ENCODE results near the gene TSPAN9. TPM values are rescaled to one million over a fixed set of nuclear protein-coding genes. Genes with fewer than 3 reads are reported as not detected.

The TSPAN9 gene
- total RNA-seq, 1 donor from 2014 or later, result 20.5 TPM

DNA sequence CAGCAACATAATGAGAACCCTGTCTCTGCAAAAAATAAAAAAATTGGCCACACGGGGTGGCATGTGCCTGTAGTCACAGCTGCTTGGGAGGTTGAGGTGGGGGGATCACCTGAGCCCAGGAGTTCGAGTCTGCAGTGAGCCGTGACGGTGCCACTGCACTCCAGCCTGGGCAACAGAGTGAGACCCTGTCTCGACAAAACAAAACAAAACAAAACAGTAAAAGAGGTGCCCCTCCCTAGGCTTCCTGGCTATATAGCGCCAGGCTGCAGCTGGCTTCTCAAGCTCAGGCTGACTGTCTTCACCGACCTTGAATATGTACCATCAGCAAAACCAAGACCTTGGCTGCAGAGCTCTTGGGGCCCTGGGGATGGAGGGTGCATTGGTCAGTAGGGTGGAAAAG is 29.4 kb downstream of the TSPAN9 start:
- TF ChIP-seq, protein P1, sequence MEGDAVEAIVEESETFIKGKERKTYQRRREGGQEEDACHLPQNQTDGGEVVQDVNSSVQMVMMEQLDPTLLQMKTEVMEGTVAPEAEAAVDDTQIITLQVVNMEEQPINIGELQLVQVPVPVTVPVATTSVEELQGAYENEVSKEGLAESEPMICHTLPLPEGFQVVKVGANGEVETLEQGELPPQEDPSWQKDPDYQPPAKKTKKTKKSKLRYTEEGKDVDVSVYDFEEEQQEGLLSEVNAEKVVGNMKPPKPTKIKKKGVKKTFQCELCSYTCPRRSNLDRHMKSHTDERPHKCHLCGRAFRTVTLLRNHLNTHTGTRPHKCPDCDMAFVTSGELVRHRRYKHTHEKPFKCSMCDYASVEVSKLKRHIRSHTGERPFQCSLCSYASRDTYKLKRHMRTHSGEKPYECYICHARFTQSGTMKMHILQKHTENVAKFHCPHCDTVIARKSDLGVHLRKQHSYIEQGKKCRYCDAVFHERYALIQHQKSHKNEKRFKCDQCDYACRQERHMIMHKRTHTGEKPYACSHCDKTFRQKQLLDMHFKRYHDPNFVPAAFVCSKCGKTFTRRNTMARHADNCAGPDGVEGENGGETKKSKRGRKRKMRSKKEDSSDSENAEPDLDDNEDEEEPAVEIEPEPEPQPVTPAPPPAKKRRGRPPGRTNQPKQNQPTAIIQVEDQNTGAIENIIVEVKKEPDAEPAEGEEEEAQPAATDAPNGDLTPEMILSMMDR (conservative IDR thresholded peaks at IDR 0.05; ENCODE audit: low read depth, low read length), result no peak
- no peak overlapping the region for H3K4me3 ChIP-seq (ENCODE audit: low read depth, low read length)
- DNase-seq (ENCODE audit: low read depth), result no peak

DNA sequence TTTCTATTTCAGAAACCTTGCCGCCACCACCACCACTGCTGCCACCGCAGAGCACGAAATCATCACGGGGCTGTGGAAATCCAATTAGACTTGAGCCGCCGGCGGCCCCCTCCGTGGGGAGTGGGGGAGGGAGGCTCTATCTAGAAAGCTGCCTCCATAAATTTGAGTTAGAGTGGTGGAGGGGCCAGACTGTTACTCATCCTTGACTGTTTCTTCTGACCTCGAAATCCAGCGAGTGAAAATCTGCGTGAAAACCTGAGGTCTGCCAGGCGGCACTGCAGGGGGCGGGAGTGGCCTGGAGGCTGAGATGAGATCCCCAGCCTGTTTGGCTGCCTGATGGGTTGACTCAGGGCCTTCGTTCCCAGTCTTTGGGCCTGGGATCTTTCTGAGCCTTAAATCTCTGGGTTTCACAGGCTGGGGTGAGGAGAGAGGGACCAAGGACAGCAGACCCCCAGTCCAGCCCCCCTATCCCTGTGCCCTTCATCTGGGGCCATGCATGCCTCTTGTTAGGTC is 29.9 kb downstream of the TSPAN9 start:
- TF ChIP-seq, protein P1 (conservative IDR thresholded peaks at IDR 0.05; ENCODE audit: low read depth, low read length), result peak; percentile 9
- DNase-seq (ENCODE audit: low read depth), result no peak
- no peak overlapping the region for H3K4me3 ChIP-seq (ENCODE audit: low read depth, low read length)

DNA sequence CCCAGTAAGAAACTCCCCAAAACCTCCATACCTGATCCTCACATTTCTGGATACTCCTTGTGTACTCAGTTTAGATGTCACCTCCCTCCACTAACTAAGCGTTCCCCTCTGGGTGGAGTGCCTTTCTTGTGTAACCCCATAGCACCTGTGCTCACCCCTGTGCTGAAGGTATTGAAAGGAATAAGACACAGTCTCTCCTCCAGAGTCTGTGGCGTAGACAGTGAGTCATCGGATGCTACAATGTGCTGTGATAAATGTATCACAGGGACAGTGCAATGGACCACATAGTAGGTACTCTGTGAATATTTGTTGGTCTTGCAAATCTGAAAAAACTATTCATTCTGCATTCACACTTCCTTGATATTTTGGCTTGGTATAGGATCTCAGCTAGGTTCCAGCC is 30.8 kb downstream of the TSPAN9 start:
- no peak for DNase-seq (ENCODE audit: low read depth)
- TF ChIP-seq, protein P1 (conservative IDR thresholded peaks at IDR 0.05; ENCODE audit: low read depth, low read length), result no peak
- no peak overlapping the region for H3K4me3 ChIP-seq (ENCODE audit: low read depth, low read length)

DNA sequence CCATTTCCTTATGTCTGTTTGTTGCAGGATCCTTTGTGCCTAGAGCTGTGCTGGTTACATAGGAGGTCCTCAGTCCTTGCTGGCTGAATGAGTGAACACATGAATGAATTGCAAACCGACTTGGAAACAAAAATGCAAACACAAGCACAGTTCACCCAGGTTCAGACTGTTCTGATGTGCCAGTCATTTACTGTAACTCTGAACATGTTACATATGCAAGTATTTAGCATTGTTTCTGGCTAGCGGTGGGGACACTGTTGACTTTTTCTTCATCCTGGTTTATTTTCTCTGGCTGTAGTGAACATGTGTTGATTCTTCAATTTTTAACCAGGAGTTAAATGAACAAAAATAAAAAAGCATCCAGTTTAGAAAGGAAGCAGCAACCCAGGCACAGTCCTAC is 33.4 kb downstream of the TSPAN9 start:
- TF ChIP-seq, protein P1 (conservative IDR thresholded peaks at IDR 0.05; ENCODE audit: low read depth, low read length), result no peak
- no peak for DNase-seq (ENCODE audit: low read depth)

DNA sequence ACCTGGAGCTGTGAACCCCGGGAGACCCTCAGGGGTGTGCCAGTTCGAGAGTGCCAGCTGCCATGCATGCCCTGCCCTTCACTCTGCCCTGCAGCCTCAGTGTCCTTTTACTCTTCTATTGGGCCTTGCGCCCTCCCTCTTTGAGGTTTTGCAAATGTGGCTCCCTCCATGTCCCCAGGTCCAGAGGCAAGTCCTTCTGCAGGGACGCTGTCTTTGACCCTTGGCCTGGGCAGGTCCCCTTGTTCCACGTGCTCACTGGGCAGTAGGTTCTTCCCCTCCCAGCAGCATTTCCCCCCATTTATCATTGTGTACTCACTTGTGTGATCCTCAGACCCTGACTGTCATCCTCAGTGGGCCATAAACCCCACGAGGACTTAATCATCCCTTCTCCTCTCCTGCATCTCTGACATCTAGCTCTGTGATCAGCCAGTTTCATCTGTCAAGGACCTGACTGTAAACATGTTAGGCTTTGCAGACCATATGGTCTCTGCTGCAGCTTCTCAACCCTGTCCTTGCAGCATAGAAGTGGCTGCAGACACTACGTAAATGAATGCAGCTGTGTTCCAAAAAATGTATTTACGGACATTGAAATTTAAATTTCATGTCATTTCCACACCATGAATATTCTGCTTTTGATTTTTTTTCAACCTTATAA is 36.6 kb downstream of the TSPAN9 start:
- no peak overlapping the region for H3K4me3 ChIP-seq (ENCODE audit: low read depth, low read length)
- TF ChIP-seq, protein P1 (conservative IDR thresholded peaks at IDR 0.05; ENCODE audit: low read depth, low read length), result no peak
- DNase-seq (ENCODE audit: low read depth), result no peak

More for the DNA sequence above, 33.4 kb downstream of the TSPAN9 start:
- H3K4me3 ChIP-seq (ENCODE audit: low read depth, low read length), result no peak overlapping the region

DNA sequence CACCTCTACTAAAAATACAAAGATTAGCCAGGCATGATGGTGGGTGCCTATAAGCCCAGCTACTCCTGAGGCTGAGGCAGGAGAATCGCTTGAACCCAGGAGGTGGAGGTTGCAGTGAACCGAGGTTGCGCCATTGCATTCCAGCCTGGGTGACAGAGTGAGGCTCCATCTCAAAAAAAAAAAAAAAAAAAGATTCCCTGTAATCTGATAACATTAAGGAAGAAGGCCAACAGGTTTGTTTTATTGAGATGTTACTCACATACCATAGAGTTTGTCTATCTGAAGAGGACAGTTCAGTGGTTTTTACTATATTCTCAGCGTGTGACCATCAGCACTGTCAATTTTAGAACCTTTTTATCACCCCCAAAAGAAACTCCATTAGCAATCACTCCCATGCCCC is 37.5 kb downstream of the TSPAN9 start:
- no peak overlapping the region for H3K4me3 ChIP-seq (ENCODE audit: low read depth, low read length)
- no peak for DNase-seq (ENCODE audit: low read depth)
- TF ChIP-seq, protein P1 (conservative IDR thresholded peaks at IDR 0.05; ENCODE audit: low read depth, low read length), result no peak

DNA sequence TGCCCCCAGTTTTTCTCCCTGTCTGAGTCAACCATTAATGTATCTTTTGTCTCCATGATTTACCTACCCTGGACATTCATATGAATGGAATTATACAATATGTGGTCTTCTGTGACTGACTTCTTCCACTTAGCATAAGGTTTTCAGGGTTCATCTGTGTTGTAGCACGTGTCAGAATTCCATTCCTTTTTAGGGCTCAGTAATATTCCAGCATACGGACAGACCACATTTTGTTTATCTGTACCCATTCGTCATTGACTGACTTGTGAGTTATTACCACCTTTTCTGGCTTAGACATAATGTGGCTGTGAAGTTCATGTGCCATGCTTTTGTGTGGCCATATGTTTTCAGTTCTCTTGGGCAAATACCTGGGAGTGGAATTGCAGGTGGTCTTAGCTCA is 37.9 kb downstream of the TSPAN9 start:
- TF ChIP-seq, protein P1 (conservative IDR thresholded peaks at IDR 0.05; ENCODE audit: low read depth, low read length), result no peak
- no peak for DNase-seq (ENCODE audit: low read depth)
- no peak overlapping the region for H3K4me3 ChIP-seq (ENCODE audit: low read depth, low read length)
